ENCODE measurements around the gene SP140L. TPM values are rescaled to one million over a fixed set of nuclear protein-coding genes. Genes with fewer than 3 reads are reported as not detected.
A peak's percentile ranks its signal among the peaks of the same experiment; 100 is the strongest.

Gene SP140L
- total and polyA plus RNA-seq, 8 donors: 3.1 to 10.9 (median 5.0) TPM

DNA sequence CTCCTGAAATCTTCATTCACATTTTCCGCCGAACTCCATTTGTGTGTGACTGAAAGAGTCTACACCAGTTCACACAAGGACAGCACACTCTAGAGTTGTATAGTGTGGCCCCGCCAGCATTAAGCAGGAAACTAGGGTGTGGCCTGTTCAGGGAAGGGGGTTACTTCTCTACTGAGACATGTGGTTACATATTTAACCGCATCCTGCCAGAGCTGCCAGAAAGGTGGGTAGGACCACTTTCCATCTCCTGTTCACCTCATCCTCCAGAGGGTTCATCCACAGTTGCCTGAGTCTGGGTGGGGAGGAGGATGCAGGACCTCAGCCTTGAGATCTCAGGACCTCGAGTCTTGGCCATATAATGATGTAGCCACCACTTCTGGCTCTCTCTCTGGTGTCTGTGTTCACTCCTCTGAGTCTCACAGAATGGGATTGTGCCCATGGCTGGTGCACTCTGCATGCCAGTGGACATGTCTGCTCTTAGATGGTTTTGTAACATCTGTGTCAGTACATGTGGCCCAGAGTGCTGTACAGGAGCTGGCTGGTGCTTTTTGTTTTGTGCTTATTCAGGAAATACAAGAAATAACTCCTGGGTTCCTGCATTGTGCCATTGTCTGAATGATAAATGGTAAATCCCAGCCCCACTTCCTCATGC, 7.7 kb upstream of the SP140L start:
- no peak overlapping the region for H3K27ac ChIP-seq
- no peaks in the 10 kb centered on the region for H3K36me3 ChIP-seq
- H3K4me1 ChIP-seq: no peaks in the 10 kb centered on the region
- TF ChIP-seq, protein P1, sequence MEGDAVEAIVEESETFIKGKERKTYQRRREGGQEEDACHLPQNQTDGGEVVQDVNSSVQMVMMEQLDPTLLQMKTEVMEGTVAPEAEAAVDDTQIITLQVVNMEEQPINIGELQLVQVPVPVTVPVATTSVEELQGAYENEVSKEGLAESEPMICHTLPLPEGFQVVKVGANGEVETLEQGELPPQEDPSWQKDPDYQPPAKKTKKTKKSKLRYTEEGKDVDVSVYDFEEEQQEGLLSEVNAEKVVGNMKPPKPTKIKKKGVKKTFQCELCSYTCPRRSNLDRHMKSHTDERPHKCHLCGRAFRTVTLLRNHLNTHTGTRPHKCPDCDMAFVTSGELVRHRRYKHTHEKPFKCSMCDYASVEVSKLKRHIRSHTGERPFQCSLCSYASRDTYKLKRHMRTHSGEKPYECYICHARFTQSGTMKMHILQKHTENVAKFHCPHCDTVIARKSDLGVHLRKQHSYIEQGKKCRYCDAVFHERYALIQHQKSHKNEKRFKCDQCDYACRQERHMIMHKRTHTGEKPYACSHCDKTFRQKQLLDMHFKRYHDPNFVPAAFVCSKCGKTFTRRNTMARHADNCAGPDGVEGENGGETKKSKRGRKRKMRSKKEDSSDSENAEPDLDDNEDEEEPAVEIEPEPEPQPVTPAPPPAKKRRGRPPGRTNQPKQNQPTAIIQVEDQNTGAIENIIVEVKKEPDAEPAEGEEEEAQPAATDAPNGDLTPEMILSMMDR (IDR thresholded peaks at IDR 0.05): no peak
- intact Hi-C loops (cut with DNase I): no loop called here
- H3K4me3 ChIP-seq: no peak overlapping the region
- 82 to 88% methylated on average over 5 of the region's 5 CpGs for WGBS, 2 donors
- ATAC-seq (peak in 1 of 4 donors; percentile 49), DNase-seq (no peak), FAIRE-seq (no peak)
- no peaks in the 10 kb centered on the region for H3K9me3 ChIP-seq
- H3K27me3 ChIP-seq: no peaks in the 10 kb centered on the region

DNA sequence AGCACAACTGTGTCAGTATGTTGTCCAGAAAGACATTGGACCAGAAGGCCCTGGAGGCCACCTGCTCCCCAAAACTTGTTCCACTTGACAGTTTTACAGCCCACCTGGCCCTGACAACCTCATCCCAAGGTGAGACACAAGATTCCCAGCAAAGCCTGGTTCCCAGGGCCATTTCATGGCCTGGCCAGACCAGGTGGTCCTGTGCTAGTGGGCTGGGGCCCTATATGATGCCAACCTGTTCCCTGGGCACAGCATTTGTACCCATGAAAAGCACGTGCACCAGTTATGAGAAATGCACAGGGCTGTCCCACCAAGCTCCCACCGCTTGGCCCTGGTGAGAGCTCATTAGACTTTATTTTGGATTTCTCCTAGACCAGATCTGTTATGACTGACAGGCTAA, 6.0 kb upstream of the SP140L start:
- no peak overlapping the region for H3K4me3 ChIP-seq
- intact Hi-C loops (cut with DNase I): no loop called here
- ATAC-seq (no peak), DNase-seq (no peak), FAIRE-seq (no peak)
- TF ChIP-seq, protein P1 (IDR thresholded peaks at IDR 0.05): no peak
- no peaks in the 10 kb centered on the region for H3K4me1 ChIP-seq
- H3K9me3 ChIP-seq: no peaks in the 10 kb centered on the region
- 83 to 85% methylated on average over 2 of the region's 2 CpGs for WGBS, 2 donors
- no peaks in the 10 kb centered on the region for H3K27me3 ChIP-seq
- no peaks in the 10 kb centered on the region for H3K36me3 ChIP-seq
- H3K27ac ChIP-seq: no peak overlapping the region

DNA sequence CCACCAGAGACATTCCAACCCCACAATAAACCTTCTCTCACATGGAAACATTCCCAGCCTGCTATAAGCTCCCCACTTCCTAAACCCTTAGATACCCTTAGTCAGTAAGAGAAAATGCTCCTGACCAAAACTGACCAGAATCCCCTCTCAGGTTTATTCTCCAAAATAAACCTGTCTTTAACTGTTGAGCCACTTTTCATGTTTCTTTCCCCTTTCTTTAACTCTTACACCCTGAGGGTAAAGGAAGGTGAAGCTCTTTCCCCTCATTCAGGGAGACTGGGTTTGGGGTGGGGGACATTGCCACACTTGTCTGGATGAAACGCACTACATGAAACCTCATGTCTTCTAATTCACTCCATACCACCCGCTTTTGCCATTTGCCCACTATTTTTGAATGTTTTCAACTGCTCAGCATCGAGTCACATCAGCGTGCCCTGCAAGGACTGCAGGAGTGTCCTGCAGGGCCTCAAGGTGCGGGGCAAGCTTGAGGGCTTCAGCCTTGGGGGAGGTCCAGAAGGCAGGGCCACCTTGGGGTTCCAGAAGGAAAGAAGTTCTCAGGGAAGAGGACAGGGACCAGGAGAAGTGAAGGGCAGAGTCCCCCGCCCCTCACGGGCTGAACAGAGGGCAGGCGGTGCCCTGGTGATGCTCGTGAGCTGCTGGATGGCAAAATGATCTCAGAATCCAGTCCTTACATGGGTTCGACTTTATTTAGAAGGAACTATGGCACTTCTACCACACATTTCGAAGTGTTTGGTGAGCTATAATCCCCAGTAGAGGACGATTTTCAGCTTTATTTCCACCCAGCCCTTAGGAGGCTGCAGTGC, 4.2 kb upstream of the SP140L start:
- ATAC-seq (no peak), FAIRE-seq (no peak), DNase-seq (no peak)
- Histone ChIP-seq H3K4me1 (no peaks in the 10 kb centered on the region), H3K4me3 (no peak overlapping the region), H3K27ac (no peak overlapping the region), H3K27me3 (no peaks in the 10 kb centered on the region), H3K9me3 (no peaks in the 10 kb centered on the region), H3K36me3 (no peaks in the 10 kb centered on the region)
- TF ChIP-seq, protein P1 (IDR thresholded peaks at IDR 0.05): no peak
- WGBS, 2 donors: 76 to 81% methylated on average over 12 of the region's 12 CpGs
- intact Hi-C loops (cut with DNase I): no loop called here

DNA sequence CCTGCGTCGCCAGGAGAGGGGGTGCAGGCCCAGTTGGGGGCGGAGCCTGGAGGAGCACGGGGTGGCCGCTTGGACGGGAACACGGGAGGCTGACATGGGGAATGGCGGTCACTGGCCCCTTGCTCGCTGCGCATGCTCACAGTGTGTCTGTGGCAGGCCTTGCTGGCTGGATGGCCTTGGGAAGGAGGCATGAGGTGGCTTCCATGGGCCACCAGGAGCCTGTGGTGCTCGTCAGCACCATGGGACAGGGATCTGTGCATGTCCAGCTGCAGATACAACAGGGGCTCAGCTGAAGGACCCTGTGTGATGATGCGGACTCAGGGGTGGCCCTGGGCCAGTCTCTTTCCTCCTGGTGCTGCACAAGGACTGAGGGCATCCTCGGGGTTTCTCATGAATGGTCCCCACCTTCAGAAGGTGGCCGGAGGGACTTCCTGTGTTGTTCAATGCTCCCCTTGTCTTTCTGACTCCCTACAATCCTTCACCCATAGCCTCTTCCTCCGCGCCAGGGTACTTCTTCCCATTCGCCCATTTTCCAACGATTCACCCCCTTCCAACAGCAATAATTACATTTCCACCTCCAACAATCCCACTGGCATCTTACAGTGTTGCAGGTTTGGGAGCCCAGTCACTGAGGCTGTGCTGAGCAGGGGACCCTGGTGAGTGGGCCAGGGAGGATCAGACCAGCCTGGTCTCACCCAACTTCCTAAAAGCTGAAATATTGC, 3.4 kb upstream of the SP140L start:
- TF ChIP-seq, protein P1 (IDR thresholded peaks at IDR 0.05): no peak
- intact Hi-C loops (cut with DNase I): no loop called here

More for the DNA sequence above, 3.4 kb upstream of the SP140L start:
- no peaks in the 10 kb centered on the region for H3K4me1 ChIP-seq
- H3K36me3 ChIP-seq: no peaks in the 10 kb centered on the region
- 85 to 87% methylated on average over 18 of the region's 18 CpGs for WGBS, 2 donors
- H3K27me3 ChIP-seq: no peaks in the 10 kb centered on the region
- ATAC-seq (no peak), DNase-seq (peak in 1 of 6 donors; percentile 58), FAIRE-seq (no peak)
- H3K27ac ChIP-seq: no peak overlapping the region
- H3K4me3 ChIP-seq: no peak overlapping the region
- H3K9me3 ChIP-seq: no peaks in the 10 kb centered on the region
